Tibial nerve (tissue), 4 donors: ENCODE results near the gene SLC8A3. TPM values are rescaled to one million over a fixed set of nuclear protein-coding genes. Genes with fewer than 3 reads are reported as not detected.

ENCODE experiments used
- DNase-seq, 2 donors: peaks; one replicate each; pipeline ENCODE4 v3.0.0-alpha.2; 2019; ENCODE audit warnings: low spot score in 2 of 2
- H3K27ac ChIP-seq, 4 donors: fragments of 200-600 bp; sonication (generic) in 3 of 4; one replicate each; pipeline ENCODE4 v1.5.1; 2017 to 2019; ENCODE audit warnings: mild to moderate bottlenecking in 1 of 4
- H3K27me3 ChIP-seq, 2 donors: fragments of 200-600 bp; sonication (generic) in 1 of 2; one replicate each; pipeline versions ENCODE4 v1.5.1 to v1.6.0; 2017 to 2019
- H3K36me3 ChIP-seq, 3 donors: fragments of 200-600 bp; sonication (generic); one replicate each; pipeline ENCODE4 v1.5.1; 2018 to 2019
- H3K4me1 ChIP-seq, 4 donors: fragments of 200-600 bp; sonication (generic) in 3 of 4; one replicate each; pipeline ENCODE4 v1.5.1; 2017 to 2019
- H3K4me3 ChIP-seq, 4 donors: fragments of 200-600 bp; sonication (generic) in 3 of 4; one replicate each; pipeline ENCODE4 v1.5.1; 2017 to 2019; ENCODE audit warnings: mild to moderate bottlenecking in 1 of 4, moderate library complexity in 1 of 4
- H3K9me3 ChIP-seq, 4 donors: fragments of 200-600 bp; sonication (generic) in 3 of 4; one replicate each; pipeline ENCODE4 v1.5.1; 2017 to 2019
- CTCF ChIP-seq, 5 experiments: fragments of 200-600 bp in 3 of 5; fragments of 450-650 bp in 2 of 5; sonication (generic) in 3 of 5; IDR thresholded peaks; one replicate each; pipeline ENCODE4 v1.5.1; 2016 to 2019; ENCODE audit warnings: antibody characterized with exemption in 5 of 5, mild to moderate bottlenecking in 3 of 5, moderate library complexity in 2 of 5
- EP300 ChIP-seq, 2 donors: sonication (generic); formaldehyde crosslinking; IDR thresholded peaks; one replicate each; pipeline ENCODE4 v1.6.1; 2017; ENCODE audit warnings: antibody characterized with exemption in 2 of 2, mild to moderate bottlenecking in 1 of 2
- POLR2A ChIP-seq, 2 donors: fragments of 450-650 bp; IDR thresholded peaks; one replicate each; pipeline ENCODE4 v1.6.1; 2017; ENCODE audit warnings: antibody characterized with exemption in 2 of 2, mild to moderate bottlenecking in 2 of 2, moderate library complexity in 2 of 2
- WGBS, 2 donors: methylation state at CpG; one replicate each; pipeline ENCODE4 v1.1.5; 2018; 5-methylcytosine and 5-hydroxymethylcytosine counted together
- total RNA-seq, 4 donors: library from RNA; depleted of rRNA; stranded (reverse); fragments of >200 nt; gene quantifications; one replicate each; pipeline ENCODE4 v1.1.0, GENCODE V29; 2016

Gene SLC8A3
- total RNA-seq, 4 donors from 2014 or later, result 0.20 to 1.0 (median 0.22) TPM; not detected in 1

GRCh38 chr14:70133461-70133860, 55.3 kb downstream of the SLC8A3 start:
- Histone ChIP-seq H3K36me3 (no peaks in the 10 kb centered on the region), H3K4me1 (no peaks in the 10 kb centered on the region), H3K27ac (no peak overlapping the region), H3K27me3 (no peaks in the 10 kb centered on the region), H3K4me3 (no peak overlapping the region), H3K9me3 (no peaks in the 10 kb centered on the region)
- TF ChIP-seq EP300 (IDR thresholded peaks at IDR 0.05) (no peak), CTCF (IDR thresholded peaks at IDR 0.05) (no peak), POLR2A (IDR thresholded peaks at IDR 0.05) (no peak)
- WGBS, 2 donors, result 75 to 76% methylated on average over 2 of the region's 2 CpGs
- no peak for DNase-seq

- Histone ChIP-seq H3K9me3 (no peaks in the 10 kb centered on the region), H3K4me3 (no peak overlapping the region), H3K27ac (no peak overlapping the region), H3K4me1 (no peaks in the 10 kb centered on the region), H3K27me3 (no peaks in the 10 kb centered on the region), H3K36me3 (no peaks in the 10 kb centered on the region)
- 19 to 28% methylated on average over 1 of the region's 1 CpG for WGBS, 2 donors
- TF ChIP-seq CTCF (IDR thresholded peaks at IDR 0.05) (no peak), POLR2A (IDR thresholded peaks at IDR 0.05) (no peak), EP300 (IDR thresholded peaks at IDR 0.05) (no peak)
- no peak for DNase-seq
These were observed 58.3 kb downstream of the SLC8A3 start for GRCh38 chr14:70130482-70130881.

GRCh38 chr14:70127186-70127585, 61.6 kb downstream of the SLC8A3 start:
- Histone ChIP-seq H3K27me3 (no peaks in the 10 kb centered on the region), H3K36me3 (no peaks in the 10 kb centered on the region), H3K4me1 (no peaks in the 10 kb centered on the region), H3K9me3 (no peaks in the 10 kb centered on the region), H3K4me3 (no peak overlapping the region), H3K27ac (no peak overlapping the region)
- 79 to 93% methylated on average over 7 of the region's 7 CpGs for WGBS, 2 donors
- no peak for DNase-seq
- no peak for TF ChIP-seq CTCF (IDR thresholded peaks at IDR 0.05)
- TF ChIP-seq EP300 (IDR thresholded peaks at IDR 0.05), result no peak
- TF ChIP-seq POLR2A (IDR thresholded peaks at IDR 0.05), result no peak

- Histone ChIP-seq H3K36me3 (no peaks in the 10 kb centered on the region), H3K4me3 (no peak overlapping the region), H3K27ac (no peak overlapping the region), H3K27me3 (no peaks in the 10 kb centered on the region), H3K9me3 (no peaks in the 10 kb centered on the region), H3K4me1 (no peaks in the 10 kb centered on the region)
- no peak for DNase-seq
- no peak for TF ChIP-seq EP300 (IDR thresholded peaks at IDR 0.05)
- TF ChIP-seq CTCF (IDR thresholded peaks at IDR 0.05), result no peak
- TF ChIP-seq POLR2A (IDR thresholded peaks at IDR 0.05), result no peak
- 61 to 70% methylated on average over 2 of the region's 2 CpGs for WGBS, 2 donors
These were observed 65.0 kb downstream of the SLC8A3 start for GRCh38 chr14:70123796-70124195.

GRCh38 chr14:70121521-70121920, 67.2 kb downstream of the SLC8A3 start:
- no peak overlapping the region for H3K4me3 ChIP-seq
- H3K27ac ChIP-seq, result no peak overlapping the region
- no peaks in the 10 kb centered on the region for H3K27me3 ChIP-seq
- no peaks in the 10 kb centered on the region for H3K9me3 ChIP-seq
- TF ChIP-seq CTCF (IDR thresholded peaks at IDR 0.05) (no peak), POLR2A (IDR thresholded peaks at IDR 0.05) (no peak), EP300 (IDR thresholded peaks at IDR 0.05) (no peak)
- H3K4me1 ChIP-seq, result no peaks in the 10 kb centered on the region
- 19 to 26% methylated on average over 1 of the region's 1 CpG for WGBS, 2 donors
- no peaks in the 10 kb centered on the region for H3K36me3 ChIP-seq
- DNase-seq, result no peak
